ENCODE data around the gene MRPS25. TPM values are rescaled to one million over a fixed set of nuclear protein-coding genes. Genes with fewer than 3 reads are reported as not detected.
A peak's percentile ranks its signal among the peaks of the same experiment; 100 is the strongest.

Gene MRPS25
- total and polyA plus RNA-seq, 7 donors, result 25.8 to 86.1 (median 44.5) TPM

GRCh38 chr3:15063656-15064286, 1.3 kb downstream of the MRPS25 start:
- WGBS, 2 donors, result 62 to 87% methylated on average over 13 of the region's 13 CpGs
- no peaks in the 10 kb centered on the region for H3K9me3 ChIP-seq
- TF ChIP-seq POLR2AphosphoS5 (IDR thresholded peaks at IDR 0.05), result no peak
- no peak for TF ChIP-seq EP300 (IDR thresholded peaks at IDR 0.05)
- no peak for TF ChIP-seq CTCF (IDR thresholded peaks at IDR 0.05)
- TF ChIP-seq POLR2A (IDR thresholded peaks at IDR 0.05), result no peak
- no peaks in the 10 kb centered on the region for H3K27me3 ChIP-seq
- intact Hi-C loops (cut with DNase I), result loop anchor here (2.0 to 10.0 kb wide), 2 partner anchors 115 to 409 kb away; partner anchors contain the start of gene CCDC174
- peak overlapping the region in 3 of 4 donors; percentile 80 to 86 (median 83) for H3K27ac ChIP-seq
- H3K4me3 ChIP-seq, result peak overlapping the region; percentile 64 to 76 (median 69)
- peaks cover 0 to 23% (median 16%) of the 10 kb centered on the region in 4 donors for H3K4me1 ChIP-seq
- DNase-seq, result no peak
- H3K36me3 ChIP-seq, result peaks cover 4 to 10% (median 8%) of the 10 kb centered on the region in 4 donors

- Histone ChIP-seq H3K27me3 (no peaks in the 10 kb centered on the region), H3K9me3 (no peaks in the 10 kb centered on the region), H3K4me3 (peak overlapping the region in 1 of 4 donors; percentile 76), H3K4me1 (peaks cover 0 to 23% (median 16%) of the 10 kb centered on the region in 4 donors), H3K27ac (peak overlapping the region in 1 of 4 donors; percentile 86), H3K36me3 (peaks cover 10 to 14% (median 13%) of the 10 kb centered on the region in 4 donors)
- no peak for DNase-seq
- no peak for TF ChIP-seq EP300 (IDR thresholded peaks at IDR 0.05)
- no peak for TF ChIP-seq POLR2A (IDR thresholded peaks at IDR 0.05)
- TF ChIP-seq POLR2AphosphoS5 (IDR thresholded peaks at IDR 0.05), result no peak
- TF ChIP-seq CTCF (IDR thresholded peaks at IDR 0.05), result no peak
- 75 to 82% methylated on average over 4 of the region's 4 CpGs for WGBS, 2 donors
- intact Hi-C loops (cut with DNase I), result loop anchor here (10.0 kb wide), 1 partner anchor 408 kb away; the partner anchor contains the start of gene CCDC174
Observed at GRCh38 chr3:15063238-15063637, 1.9 kb downstream of the MRPS25 start.

- Histone ChIP-seq H3K4me3 (no peak overlapping the region), H3K36me3 (peaks cover 10 to 35% (median 18%) of the 10 kb centered on the region in 4 donors), H3K27ac (no peak overlapping the region), H3K4me1 (peaks cover 0 to 17% (median 16%) of the 10 kb centered on the region in 4 donors), H3K27me3 (no peaks in the 10 kb centered on the region), H3K9me3 (no peaks in the 10 kb centered on the region)
- 96 to 98% methylated on average over 3 of the region's 3 CpGs for WGBS, 2 donors
- intact Hi-C loops (cut with DNase I), result loop anchor here (10.0 kb wide), 1 partner anchor 405 kb away; the partner anchor contains the start of gene CCDC174
- no peak for DNase-seq
- no peak for TF ChIP-seq EP300 (IDR thresholded peaks at IDR 0.05)
- no peak for TF ChIP-seq POLR2AphosphoS5 (IDR thresholded peaks at IDR 0.05)
- TF ChIP-seq POLR2A (IDR thresholded peaks at IDR 0.05), result no peak
- no peak for TF ChIP-seq CTCF (IDR thresholded peaks at IDR 0.05)
Observed at GRCh38 chr3:15060029-15060428, 5.1 kb downstream of the MRPS25 start.

GRCh38 chr3:15056676-15057404, 8.3 kb downstream of the MRPS25 start:
- H3K36me3 ChIP-seq, result peaks cover 10 to 59% (median 23%) of the 10 kb centered on the region in 4 donors
- TF ChIP-seq CTCF (IDR thresholded peaks at IDR 0.05) (no peak), POLR2AphosphoS5 (IDR thresholded peaks at IDR 0.05) (no peak), POLR2A (IDR thresholded peaks at IDR 0.05) (no peak)
- no peaks in the 10 kb centered on the region for H3K4me1 ChIP-seq
- H3K4me3 ChIP-seq, result no peak overlapping the region
- no peak for DNase-seq
- H3K27ac ChIP-seq, result no peak overlapping the region
- H3K9me3 ChIP-seq, result no peaks in the 10 kb centered on the region
- intact Hi-C loops (cut with DNase I), result no loop called here
- no peaks in the 10 kb centered on the region for H3K27me3 ChIP-seq
- 91 to 96% methylated on average over 19 of the region's 19 CpGs for WGBS, 2 donors
